ENCODE measurements around the gene EIF2S3.
A peak's percentile ranks its signal among the peaks of the same experiment; 100 is the strongest.

Gene EIF2S3

GRCh38 chrX:24097741-24098260, 43.0 kb downstream of the EIF2S3 start:
- in situ Hi-C loops (cut with HindIII; ENCODE audit: low pct_ligation_motif_present, low sequenced_read_pairs), result no loop called here
- DNase-seq, result no peak
- Histone ChIP-seq H3K27me3 (replicated peaks) (no peaks in the 10 kb centered on the region), H3K27ac (no peak overlapping the region), H3K36me3 (replicated peaks) (no peaks in the 10 kb centered on the region), H3K4me3 (ENCODE audit: low read depth, low read length) (no peak overlapping the region)
- no peak for TF ChIP-seq CTCF (IDR thresholded peaks at IDR 0.05; ENCODE audit: low read depth, low read length, missing control alignments)

- no peak overlapping the region for H3K4me3 ChIP-seq (ENCODE audit: low read depth, low read length)
- no peak overlapping the region for H3K27ac ChIP-seq
- H3K36me3 ChIP-seq (replicated peaks), result no peaks in the 10 kb centered on the region
- no peak for DNase-seq
- no peak for TF ChIP-seq CTCF (IDR thresholded peaks at IDR 0.05; ENCODE audit: low read depth, low read length, missing control alignments)
- in situ Hi-C loops (cut with HindIII; ENCODE audit: low pct_ligation_motif_present, low sequenced_read_pairs), result no loop called here
- H3K27me3 ChIP-seq (replicated peaks), result no peaks in the 10 kb centered on the region
Measured at GRCh38 chrX:24098932-24099331, 44.2 kb downstream of the EIF2S3 start.

GRCh38 chrX:24099394-24099793, 44.6 kb downstream of the EIF2S3 start:
- H3K27me3 ChIP-seq (replicated peaks), result no peaks in the 10 kb centered on the region
- no peak overlapping the region for H3K4me3 ChIP-seq (ENCODE audit: low read depth, low read length)
- no peak for TF ChIP-seq CTCF (IDR thresholded peaks at IDR 0.05; ENCODE audit: low read depth, low read length, missing control alignments)
- in situ Hi-C loops (cut with HindIII; ENCODE audit: low pct_ligation_motif_present, low sequenced_read_pairs), result no loop called here
- H3K36me3 ChIP-seq (replicated peaks), result no peaks in the 10 kb centered on the region
- H3K27ac ChIP-seq, result no peak overlapping the region
- DNase-seq, result no peak

GRCh38 chrX:24100713-24101112, 46.0 kb downstream of the EIF2S3 start:
- H3K4me3 ChIP-seq (ENCODE audit: low read depth, low read length), result no peak overlapping the region
- no peaks in the 10 kb centered on the region for H3K27me3 ChIP-seq (replicated peaks)
- H3K36me3 ChIP-seq (replicated peaks), result no peaks in the 10 kb centered on the region
- in situ Hi-C loops (cut with HindIII; ENCODE audit: low pct_ligation_motif_present, low sequenced_read_pairs), result no loop called here
- DNase-seq, result peak; percentile 63
- no peak overlapping the region for H3K27ac ChIP-seq
- TF ChIP-seq CTCF (IDR thresholded peaks at IDR 0.05; ENCODE audit: low read depth, low read length, missing control alignments), result no peak

- Histone ChIP-seq H3K36me3 (replicated peaks) (no peaks in the 10 kb centered on the region), H3K27me3 (replicated peaks) (no peaks in the 10 kb centered on the region), H3K27ac (no peak overlapping the region), H3K4me3 (ENCODE audit: low read depth, low read length) (no peak overlapping the region)
- no peak for DNase-seq
- TF ChIP-seq CTCF (IDR thresholded peaks at IDR 0.05; ENCODE audit: low read depth, low read length, missing control alignments), result no peak
- in situ Hi-C loops (cut with HindIII; ENCODE audit: low pct_ligation_motif_present, low sequenced_read_pairs), result no loop called here
Measured at GRCh38 chrX:24110069-24110468, 55.3 kb downstream of the EIF2S3 start.

GRCh38 chrX:24113181-24113580, 58.4 kb downstream of the EIF2S3 start:
- Histone ChIP-seq H3K36me3 (replicated peaks) (no peaks in the 10 kb centered on the region), H3K27me3 (replicated peaks) (no peaks in the 10 kb centered on the region), H3K27ac (no peak overlapping the region), H3K4me3 (ENCODE audit: low read depth, low read length) (no peak overlapping the region)
- DNase-seq, result no peak
- TF ChIP-seq CTCF (IDR thresholded peaks at IDR 0.05; ENCODE audit: low read depth, low read length, missing control alignments), result no peak
- in situ Hi-C loops (cut with HindIII; ENCODE audit: low pct_ligation_motif_present, low sequenced_read_pairs), result no loop called here

All from brain microvascular endothelial cell (primary cell).